ENCODE results near the gene CMIP. TPM values are rescaled to one million over a fixed set of nuclear protein-coding genes. Genes with fewer than 3 reads are reported as not detected.

Gene CMIP
- total RNA-seq, 1 experiment from 2014 or later: 4.1 TPM

- DNase-seq (ENCODE audit: low spot score): no peak
Observed at GRCh38 chr16:81462683-81463082, 18.1 kb downstream of the CMIP start.

DNA sequence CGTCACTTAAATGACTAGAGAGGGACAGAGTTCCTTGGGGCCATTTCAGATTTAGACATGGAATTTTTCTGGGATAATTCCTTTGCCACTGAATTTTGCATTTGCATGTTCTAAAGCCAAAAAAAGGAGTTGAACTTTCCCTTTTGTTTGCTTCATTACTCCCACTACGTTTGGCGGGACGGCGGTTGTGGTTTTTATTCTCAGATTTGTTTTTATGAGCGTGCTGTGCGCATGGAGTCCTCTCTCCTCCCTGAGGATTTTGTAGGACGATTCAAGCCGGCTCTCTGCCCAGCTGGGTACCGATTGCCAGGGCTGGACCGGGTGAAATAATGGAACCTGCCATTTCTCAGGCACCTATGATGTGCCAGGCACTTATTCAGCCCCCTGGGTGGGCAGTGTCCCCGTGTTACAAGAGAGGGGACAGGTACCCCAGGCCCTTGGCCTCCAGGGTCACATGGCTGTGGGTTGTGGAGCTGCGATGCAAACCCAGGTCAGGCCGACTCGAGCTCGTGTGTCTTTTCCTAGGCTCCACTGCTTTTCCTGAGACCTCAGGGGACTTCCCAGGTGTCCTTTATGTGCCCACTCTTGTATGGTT, 18.8 kb downstream of the CMIP start:
- no peak for DNase-seq (ENCODE audit: low spot score)

- no peak for DNase-seq (ENCODE audit: low spot score)
Observed at GRCh38 chr16:81464279-81464678, 19.7 kb downstream of the CMIP start.

GRCh38 chr16:81465375-81465943, 20.9 kb downstream of the CMIP start:
- no peak for DNase-seq (ENCODE audit: low spot score)

DNA sequence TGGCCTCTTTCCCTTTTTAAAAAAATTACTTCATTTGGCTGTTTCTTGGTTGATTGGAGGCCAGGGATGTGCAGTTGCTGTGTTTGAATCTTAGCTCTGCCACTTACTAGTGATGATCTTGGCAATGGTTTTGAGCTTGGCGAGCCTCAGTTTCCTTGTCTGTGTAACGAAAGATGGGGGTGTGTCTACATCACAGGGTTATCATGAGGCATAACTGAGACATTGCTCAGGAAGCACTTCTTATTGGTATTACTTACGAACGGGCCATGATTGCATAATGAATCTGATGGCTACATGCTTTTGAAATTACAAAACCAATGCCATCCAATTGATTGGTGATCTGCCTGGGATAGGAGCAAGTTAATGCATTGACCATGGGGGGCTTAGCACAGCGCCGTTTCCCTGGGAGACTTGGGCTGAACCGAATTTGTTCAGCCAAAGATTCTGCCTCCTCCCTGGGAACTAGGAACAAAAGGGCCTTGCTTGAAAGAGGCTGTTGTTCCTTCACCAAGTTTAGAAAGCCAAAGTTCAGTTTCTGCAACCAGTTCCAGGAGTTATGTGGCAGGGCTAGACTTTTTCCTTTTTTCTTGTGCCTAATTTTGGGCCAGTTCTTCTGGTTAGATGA, 21.9 kb downstream of the CMIP start:
- DNase-seq (ENCODE audit: low spot score): no peak

- DNase-seq (ENCODE audit: low spot score): no peak
Observed at GRCh38 chr16:81467072-81467471, 22.5 kb downstream of the CMIP start.

GRCh38 chr16:81467815-81468214, 23.2 kb downstream of the CMIP start:
- DNase-seq (ENCODE audit: low spot score): no peak

DNA sequence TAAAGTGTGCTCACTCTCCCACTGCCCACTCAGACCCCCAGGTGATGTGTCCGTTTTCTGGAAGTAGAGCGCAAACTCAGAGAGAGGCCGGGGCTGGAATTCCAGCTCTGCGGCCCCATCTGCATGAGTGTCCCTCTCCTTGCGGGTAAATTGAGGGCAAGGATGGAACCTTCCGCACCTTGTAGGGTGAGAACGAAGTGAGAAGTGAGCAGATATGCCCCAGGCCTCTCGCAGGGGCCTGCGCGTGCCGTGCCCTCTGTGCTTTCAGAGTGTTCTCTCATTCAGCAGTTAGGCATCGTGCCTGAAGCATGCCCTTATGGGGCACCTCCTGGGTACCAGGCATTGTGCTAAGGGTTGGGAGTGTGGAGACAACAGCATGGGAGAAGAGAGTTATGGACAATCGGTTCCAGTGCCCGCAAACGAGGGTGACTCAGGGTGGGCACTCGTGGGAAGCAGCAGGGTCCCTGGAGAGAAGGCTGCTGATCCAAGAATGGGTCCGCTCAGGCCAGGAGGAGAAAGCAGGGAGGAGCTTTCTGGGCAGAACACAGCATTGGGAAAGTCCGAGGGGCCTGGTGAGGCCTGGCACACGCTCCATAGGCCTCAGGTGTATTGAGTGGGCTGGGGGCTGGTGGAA, 23.8 kb downstream of the CMIP start:
- no peak for DNase-seq (ENCODE audit: low spot score)

DNA sequence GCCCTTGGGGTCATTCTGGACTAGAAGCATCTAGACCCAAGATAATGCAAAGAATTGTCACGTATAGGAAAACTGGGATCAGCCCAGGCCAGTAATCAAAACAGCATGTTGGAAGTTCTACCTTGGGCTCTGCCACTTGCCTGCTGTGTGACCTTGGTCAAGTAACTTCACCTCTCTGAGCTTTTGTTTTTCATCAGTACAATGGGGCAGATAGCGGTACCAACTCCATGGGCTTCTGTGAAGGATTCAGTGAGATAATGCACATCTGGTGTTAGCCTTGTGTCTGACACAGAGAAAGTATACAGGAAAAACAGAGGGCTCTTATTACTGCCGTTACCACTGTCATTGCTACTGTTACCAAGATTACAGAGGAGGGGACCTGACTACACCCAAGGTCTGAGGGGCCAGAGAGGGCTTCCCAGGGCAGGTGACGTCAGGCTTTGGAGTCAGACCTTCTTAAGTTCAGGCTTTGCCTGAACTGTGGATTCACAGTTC, 24.6 kb downstream of the CMIP start:
- DNase-seq (ENCODE audit: low spot score): no peak

DNA sequence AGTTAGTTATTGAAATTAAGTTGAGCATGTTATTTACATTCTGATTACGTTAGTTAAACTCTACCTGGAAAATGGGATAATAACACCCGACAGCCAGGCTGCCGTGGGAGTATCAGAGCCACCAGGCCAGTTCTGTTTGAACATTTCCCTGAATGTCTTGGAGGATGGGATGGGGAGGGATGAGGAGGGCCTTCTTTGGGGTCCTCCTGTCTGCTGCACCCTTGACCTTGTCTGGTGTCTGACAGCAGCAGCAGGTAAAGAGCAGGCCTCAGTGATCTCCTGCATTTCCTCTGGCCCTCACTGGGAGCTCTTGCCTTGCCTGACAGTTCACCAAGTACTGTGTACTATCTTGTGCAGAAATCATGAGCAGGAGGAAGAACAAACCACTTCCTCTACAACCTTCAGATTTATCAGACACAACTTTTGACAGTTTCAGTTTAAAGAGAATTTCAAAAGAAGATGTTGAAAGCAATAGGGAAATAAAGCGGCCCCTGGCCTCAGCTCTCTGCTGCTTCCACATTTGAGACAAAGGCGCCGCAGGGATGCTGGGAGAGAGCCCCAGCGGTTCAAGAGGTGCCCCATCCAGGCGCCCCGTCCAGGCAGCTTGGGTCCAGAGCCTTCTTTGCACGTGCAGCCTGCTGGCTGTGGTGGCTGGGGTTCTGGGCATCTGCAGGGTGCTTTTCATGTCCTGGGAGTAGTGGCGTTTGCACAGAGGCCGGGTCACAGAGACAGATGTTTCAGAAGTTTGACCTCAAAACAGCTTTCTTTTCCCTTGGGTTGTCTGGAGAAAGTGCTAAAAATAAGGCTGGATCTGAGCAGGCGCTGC, 25.3 kb downstream of the CMIP start:
- DNase-seq (ENCODE audit: low spot score): no peak

DNA sequence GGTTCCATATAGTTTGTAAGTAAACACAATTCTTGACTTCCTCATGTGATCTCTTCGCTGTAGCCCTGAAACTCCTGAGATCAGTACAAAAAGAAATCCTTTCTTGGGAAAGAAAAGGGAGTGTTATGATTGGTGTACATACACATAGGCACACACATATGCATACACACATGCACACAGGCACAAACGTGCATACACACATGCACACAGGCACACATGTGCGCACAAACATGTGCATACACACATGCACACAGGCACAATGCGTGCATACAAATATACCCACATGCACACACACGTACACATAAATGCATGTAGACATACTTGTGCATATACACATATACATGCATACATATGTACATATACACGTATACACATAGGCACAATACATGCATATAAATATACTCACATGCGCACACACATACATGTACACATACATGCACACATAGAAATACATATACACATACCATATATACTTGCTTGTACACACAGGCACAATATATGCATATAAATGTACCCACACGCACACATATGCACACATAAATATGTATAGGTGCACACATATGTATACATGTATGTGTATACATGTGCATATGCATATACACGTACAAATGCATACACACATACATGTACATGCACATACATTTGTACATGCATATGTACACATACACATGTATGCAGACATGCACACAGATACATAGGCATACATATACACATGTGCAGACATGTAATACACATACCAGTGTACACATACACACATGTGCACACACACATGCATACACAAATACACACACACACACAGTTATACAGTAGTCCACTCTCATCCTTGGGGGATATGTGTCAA, 26.4 kb downstream of the CMIP start:
- no peak for DNase-seq (ENCODE audit: low spot score)

DNA sequence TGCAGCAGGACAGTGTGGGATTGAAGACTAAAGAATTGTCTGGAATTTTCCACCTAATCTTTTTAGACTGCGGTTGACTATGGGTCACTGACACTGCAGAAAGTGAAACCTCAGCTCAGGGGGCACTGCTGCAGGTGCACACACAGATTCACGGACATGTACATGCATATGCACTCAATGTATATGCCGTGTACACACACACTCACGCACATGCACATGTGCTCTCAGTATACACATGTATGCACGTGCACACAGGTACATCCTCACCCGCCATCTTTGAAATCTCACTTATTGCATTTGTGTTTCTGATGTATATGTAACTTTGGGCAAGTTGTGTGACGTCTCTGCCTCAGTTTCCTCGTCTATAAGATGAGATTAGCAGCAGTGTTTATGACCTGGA, 27.3 kb downstream of the CMIP start:
- no peak for DNase-seq (ENCODE audit: low spot score)

DNA sequence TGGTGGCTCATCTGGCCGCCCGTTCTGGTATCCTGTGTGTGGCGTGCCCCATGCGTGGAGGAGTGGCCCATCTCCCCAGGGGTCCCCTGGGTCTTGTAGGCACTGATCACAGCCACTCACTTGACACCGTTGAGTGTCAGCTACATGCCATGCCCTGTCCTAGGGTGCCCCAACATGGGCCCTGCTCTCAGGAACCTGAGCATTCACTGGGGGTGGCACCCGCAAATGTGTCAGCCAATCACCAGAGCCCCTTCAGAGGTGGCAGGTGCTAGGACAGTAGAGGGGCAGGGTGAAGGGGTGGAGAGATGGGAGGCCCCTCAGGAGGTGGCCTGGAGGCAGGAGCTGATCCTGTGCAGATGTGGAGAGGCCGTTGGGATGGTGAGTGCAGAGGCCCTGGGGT, 27.8 kb downstream of the CMIP start:
- DNase-seq (ENCODE audit: low spot score): no peak

DNA sequence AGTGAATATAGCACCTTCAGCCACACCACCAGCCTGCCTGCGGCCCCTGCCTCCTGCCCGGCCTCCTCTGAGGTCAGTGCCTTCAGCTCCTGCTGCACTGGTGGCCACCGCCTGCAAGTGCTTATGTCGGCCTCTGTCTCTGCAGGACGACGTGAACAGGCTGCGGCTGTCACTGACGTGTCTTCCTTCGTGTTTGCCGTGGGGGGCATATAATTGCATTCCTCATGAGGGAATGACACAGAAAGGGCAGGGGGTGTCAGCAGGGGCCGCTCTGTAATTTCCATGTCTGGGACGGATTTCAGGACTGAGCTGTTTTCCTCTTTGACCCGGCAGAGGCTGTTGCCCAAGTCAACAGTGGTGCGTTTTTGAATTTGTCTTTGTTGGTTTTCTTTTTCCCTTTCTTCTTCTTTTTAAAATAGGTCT, 28.5 kb downstream of the CMIP start:
- DNase-seq (ENCODE audit: low spot score): no peak

DNA sequence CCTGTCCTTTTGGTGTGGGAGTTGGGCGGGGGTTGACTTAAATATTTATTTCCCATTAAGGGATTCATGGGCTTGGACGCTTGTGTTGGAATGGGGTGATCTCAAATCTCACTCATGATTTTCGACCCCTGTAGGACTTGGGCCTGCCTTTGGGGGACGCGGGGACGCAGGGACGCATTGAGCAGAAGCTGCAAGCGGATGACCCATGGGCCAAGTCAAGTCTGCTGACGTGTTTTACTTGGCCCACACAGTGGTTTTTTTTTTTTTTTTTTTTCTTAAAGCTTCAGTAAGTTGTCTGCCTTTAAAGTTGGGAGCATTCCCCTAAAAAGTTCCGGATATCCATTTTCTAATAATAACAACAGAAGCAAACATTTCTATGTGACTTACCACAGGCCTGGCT, 28.9 kb downstream of the CMIP start:
- no peak for DNase-seq (ENCODE audit: low spot score)

DNA sequence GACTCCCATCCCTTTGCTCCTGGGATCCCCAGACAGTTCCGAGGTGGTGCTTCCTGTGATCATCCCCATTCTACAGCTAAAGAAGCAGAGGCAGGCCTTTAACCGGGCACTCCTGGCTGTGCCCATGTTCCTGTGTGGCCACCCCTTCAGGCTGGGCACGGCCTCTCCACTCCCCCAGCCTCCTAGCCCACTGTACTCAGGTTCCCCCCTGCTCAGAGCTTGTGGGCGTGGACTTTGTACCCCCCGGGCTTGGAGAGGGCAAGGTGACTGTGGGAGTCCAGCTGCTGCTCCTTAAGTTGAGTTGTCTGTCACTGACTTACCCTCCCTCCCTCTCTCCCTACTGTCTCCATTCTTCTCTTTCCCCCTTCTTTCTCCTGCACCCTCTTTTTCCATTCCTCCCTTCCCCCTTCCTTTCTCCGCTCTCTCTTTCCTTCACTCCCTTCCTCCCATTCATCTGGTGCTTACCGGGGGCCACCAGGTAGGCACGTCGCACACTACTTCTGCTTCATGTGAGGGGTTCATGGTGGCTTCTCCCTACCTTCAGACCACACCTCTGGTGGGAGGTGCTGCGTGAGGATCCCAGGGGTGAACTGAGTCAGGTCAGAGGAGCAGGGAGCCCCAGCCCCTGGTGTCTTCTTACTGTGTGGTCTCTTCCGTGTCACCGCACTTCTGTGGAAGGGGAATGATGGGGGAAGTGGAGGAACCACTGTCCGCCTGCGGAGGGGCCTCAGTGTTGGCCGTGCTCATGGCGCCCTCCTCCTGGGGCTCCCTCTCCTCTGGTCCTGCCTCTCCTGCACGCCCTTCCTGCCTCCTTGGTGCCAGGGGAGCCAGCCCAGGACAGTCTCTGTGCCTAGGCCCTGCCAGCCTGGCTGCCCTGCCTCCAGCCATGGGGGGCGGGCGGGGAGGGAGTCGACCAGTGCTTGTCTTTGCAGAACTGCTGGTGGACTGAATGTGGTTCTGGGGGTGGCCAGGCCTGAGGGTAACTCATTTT, 29.7 kb downstream of the CMIP start:
- no peak for DNase-seq (ENCODE audit: low spot score)

DNA sequence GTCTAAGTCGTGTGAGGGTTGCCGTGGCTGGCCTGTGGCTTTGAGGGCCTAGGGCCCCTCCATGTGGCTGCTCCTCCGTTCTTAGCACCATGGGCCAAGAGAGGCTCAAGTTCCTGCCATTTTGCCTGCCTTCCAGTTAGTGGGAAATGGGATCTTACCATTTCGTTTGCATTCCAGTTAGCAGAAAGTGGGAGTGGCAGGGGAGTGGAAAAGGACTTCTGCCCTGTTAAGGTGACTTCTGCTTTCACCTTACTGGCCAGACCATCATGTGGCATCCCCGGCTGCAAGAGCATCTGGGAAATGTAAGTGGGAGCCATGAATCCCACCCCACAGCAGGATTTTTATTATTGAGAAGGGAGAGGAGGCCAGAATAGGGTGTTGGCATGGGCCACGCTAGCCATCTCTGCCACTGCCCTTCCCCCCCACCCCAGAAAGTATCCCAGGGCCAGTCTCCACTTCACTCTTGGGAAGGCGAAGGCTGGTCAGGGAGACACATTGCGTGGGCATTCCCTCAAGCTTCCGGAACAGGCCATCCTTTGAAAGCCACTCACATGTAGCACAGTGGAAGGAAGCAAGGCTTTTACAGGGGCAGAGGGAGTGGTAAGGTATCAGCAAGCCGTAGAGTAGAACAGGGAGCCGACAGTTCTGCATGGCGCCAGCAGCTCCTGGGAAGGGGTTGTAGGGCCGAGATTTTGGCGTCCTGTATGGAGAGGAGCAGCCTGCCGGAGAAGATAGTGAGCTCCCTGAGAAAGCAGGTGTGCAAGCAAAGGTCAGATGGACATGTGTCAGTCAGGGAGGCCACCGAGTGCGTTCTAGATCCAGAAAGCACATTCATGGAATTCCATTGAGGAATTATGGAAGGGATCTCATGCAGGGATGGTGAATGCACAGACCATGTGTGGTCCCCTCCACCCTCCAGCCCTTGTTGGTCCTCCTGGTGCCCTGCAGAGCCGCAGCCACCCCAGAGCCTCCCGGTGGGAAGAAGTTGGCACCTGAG, 33.4 kb downstream of the CMIP start:
- no peak for DNase-seq (ENCODE audit: low spot score)

DNA sequence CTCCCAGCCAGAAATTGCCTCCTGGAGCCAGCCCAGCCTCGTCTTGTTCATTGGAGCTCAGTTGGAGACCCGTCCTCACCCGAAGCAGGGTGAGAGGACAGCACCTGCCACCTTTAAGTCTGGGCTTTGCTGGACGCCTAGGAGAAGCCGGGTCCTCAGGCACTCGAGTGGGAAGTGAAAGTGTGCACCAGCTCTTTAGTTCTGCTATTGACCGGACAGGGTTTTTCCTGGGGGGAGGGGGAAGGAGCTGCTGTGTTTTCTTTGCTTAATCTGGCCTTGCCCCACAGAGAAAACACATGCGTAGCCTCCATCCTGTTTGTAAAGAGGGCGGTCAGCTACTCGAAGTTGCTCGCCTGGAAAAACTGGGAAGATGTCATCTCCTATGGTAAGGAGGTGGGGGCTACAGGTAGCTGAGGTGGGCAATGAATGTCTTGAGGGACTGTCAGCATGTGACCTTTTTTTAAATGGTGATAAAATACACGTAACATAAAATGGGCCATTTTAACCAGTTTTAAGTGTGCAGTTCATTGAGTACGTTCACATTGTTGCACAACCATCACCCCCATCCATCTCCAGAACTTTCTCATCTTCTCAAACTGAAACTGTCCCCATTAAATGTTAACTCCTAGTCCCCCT, 34.4 kb downstream of the CMIP start:
- DNase-seq (ENCODE audit: low spot score): no peak

Data from H4 (cell line).